Measurements from ENCODE around the gene ZNF862. TPM values are rescaled to one million over a fixed set of nuclear protein-coding genes. Genes with fewer than 3 reads are reported as not detected.

Gene ZNF862
- 10 to 100 TPM in 4 of 6 donors, 1 to 10 TPM in 2; 8.3 to 17.6 (median 13.8) TPM for total RNA-seq
- polyA plus RNA-seq, result 10 to 100 TPM; 16.0 to 20.1 TPM

DNA sequence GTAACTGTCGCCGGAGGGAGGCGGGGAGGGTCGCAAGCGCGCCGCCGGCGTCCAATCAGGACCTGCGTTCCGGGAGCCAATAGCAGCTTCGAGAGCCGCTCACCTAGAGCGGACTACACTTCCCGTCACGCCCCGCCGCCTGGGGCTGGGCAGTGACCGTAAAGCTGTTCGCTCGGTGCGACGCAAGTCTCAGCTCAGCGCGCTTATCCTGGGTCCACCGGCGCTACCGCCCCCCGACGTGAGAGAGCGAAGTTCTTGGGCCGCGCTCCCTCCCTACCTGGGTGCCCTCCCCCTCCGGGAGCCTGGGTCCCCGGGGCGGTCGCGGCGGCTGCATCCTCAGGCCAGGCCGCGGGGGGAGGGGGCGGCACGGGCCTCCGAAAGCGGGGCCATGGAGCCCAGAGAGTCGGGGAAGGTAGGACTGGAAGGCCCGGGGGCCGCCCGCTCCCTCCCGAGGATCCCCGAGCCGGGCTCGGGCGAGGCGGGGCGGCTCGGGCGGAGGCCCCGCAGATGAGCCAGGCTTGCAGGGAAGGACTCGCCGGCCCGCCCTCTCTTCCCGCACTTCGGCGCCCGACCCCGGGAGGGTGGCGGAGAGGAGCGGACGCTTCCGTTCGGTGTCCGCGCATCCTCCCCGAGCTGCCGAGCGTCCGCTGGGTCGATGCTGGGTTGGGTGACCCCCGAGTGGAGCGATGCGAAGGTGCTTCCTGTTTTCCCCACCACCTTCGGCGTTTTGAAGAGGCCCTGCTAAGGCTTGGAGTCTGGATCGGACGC is at the start of gene ZNF862:
Gene ZNF862 (plus strand): TSS at position 152 of the 768 bp plus-strand sequence. CDS start 237 bp downstream, at position 389.
- 0 to 1% methylated on average over 60 to 86 of the region's 86 CpGs for WGBS, 2 donors
- FAIRE-seq, result peak; percentile 72
- intact Hi-C loops (cut with DNase I), result no loop called here

GRCh38 chr7:149789101-149789500 is 49.1 kb upstream of the ZNF862 start:
- H3K27ac ChIP-seq, result no peak overlapping the region
- DNase-seq (peak in 1 of 6 donors; percentile 14), FAIRE-seq (no peak), ATAC-seq (no peak)
- H3K27me3 ChIP-seq, result peaks cover 0 to 7% (median 0%) of the 10 kb centered on the region in 4 donors
- H3K4me3 ChIP-seq, result no peak overlapping the region
- intact Hi-C loops (cut with DNase I), result no loop called here
- no peaks in the 10 kb centered on the region for H3K9me3 ChIP-seq
- H3K36me3 ChIP-seq, result no peaks in the 10 kb centered on the region
- WGBS, 2 donors, result 75 to 82% methylated on average over 19 of the region's 19 CpGs
- H3K4me1 ChIP-seq, result no peaks in the 10 kb centered on the region
- TF ChIP-seq, protein P1, sequence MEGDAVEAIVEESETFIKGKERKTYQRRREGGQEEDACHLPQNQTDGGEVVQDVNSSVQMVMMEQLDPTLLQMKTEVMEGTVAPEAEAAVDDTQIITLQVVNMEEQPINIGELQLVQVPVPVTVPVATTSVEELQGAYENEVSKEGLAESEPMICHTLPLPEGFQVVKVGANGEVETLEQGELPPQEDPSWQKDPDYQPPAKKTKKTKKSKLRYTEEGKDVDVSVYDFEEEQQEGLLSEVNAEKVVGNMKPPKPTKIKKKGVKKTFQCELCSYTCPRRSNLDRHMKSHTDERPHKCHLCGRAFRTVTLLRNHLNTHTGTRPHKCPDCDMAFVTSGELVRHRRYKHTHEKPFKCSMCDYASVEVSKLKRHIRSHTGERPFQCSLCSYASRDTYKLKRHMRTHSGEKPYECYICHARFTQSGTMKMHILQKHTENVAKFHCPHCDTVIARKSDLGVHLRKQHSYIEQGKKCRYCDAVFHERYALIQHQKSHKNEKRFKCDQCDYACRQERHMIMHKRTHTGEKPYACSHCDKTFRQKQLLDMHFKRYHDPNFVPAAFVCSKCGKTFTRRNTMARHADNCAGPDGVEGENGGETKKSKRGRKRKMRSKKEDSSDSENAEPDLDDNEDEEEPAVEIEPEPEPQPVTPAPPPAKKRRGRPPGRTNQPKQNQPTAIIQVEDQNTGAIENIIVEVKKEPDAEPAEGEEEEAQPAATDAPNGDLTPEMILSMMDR (IDR thresholded peaks at IDR 0.05), result no peak

More for the DNA sequence above, at the start of gene ZNF862:
- TF ChIP-seq, protein P1 (IDR thresholded peaks at IDR 0.05), result no peak
- no peaks in the 10 kb centered on the region for H3K36me3 ChIP-seq
- peak; percentile 97 to 99 (median 98) for ATAC-seq
- peak within 1 kb of the TSS; percentile 90 to 99 (median 92) for H3K4me3 ChIP-seq
- peak within 1 kb of the TSS; percentile 47 to 88 (median 73) for H3K27ac ChIP-seq
- no peaks in the 10 kb centered on the region for H3K9me3 ChIP-seq
- peaks cover 0 to 8% (median 0%) of the 10 kb centered on the region in 3 donors for H3K4me1 ChIP-seq
- peak; percentile 96 to 99 (median 97) for DNase-seq
- no peaks in the 10 kb centered on the region for H3K27me3 ChIP-seq

DNA sequence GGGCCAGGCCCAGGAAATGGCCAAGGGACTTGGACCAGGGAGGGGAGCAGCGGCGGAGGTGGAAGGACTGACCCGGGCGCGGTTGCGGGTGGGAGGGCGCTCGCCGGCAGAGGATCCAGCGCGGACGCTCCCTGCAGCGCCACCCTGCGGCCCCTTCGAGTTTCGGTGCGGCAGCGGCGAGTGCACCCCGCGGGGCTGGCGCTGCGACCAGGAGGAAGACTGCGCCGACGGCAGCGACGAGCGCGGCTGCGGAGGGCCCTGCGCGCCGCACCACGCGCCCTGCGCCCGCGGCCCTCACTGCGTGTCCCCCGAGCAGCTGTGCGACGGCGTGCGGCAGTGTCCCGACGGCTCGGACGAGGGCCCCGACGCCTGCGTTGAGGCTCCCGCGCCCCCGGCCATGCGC is 48.0 kb upstream of the ZNF862 start:
- intact Hi-C loops (cut with DNase I), result no loop called here
- WGBS, 2 donors, result 6 to 7% methylated on average over 37 to 56 of the region's 56 CpGs
- ATAC-seq (peak; percentile 47 to 83 (median 70)), DNase-seq (peak in 3 of 6 donors; percentile 31 to 81 (median 44)), FAIRE-seq (no peak)
- H3K4me1 ChIP-seq, result no peaks in the 10 kb centered on the region
- no peaks in the 10 kb centered on the region for H3K9me3 ChIP-seq
- peaks cover 0 to 7% (median 0%) of the 10 kb centered on the region in 4 donors for H3K27me3 ChIP-seq
- H3K27ac ChIP-seq, result no peak overlapping the region
- TF ChIP-seq, protein P1 (IDR thresholded peaks at IDR 0.05), result peak; percentile 18 to 28 (median 20)
- no peaks in the 10 kb centered on the region for H3K36me3 ChIP-seq
- no peak overlapping the region for H3K4me3 ChIP-seq

- ATAC-seq (no peak), DNase-seq (peak in 1 of 6 donors; percentile 57), FAIRE-seq (no peak)
- intact Hi-C loops (cut with DNase I), result no loop called here
- Histone ChIP-seq H3K27me3 (peaks cover 0 to 7% (median 0%) of the 10 kb centered on the region in 4 donors), H3K36me3 (no peaks in the 10 kb centered on the region), H3K4me1 (no peaks in the 10 kb centered on the region), H3K4me3 (no peak overlapping the region), H3K27ac (no peak overlapping the region), H3K9me3 (no peaks in the 10 kb centered on the region)
- TF ChIP-seq, protein P1 (IDR thresholded peaks at IDR 0.05), result no peak
- whole genome bisulfite sequencing, 2 donors, result 89 to 97% methylated on average over 14 of the region's 14 CpGs
Observed at GRCh38 chr7:149790754-149791360, 47.3 kb upstream of the ZNF862 start.
